GM21381 (cell line): ENCODE measurements around the gene KLHL30.

Experiments used
- ATAC-seq: cut with Tn5 transposase; IDR thresholded peaks from one replicate; pipeline ENCODE4 v1.9.1; 2021; ENCODE audit warnings: mild to moderate bottlenecking, moderate library complexity; ENCODE audit not compliant: unreplicated experiment

KLHL30 gene, protein sequence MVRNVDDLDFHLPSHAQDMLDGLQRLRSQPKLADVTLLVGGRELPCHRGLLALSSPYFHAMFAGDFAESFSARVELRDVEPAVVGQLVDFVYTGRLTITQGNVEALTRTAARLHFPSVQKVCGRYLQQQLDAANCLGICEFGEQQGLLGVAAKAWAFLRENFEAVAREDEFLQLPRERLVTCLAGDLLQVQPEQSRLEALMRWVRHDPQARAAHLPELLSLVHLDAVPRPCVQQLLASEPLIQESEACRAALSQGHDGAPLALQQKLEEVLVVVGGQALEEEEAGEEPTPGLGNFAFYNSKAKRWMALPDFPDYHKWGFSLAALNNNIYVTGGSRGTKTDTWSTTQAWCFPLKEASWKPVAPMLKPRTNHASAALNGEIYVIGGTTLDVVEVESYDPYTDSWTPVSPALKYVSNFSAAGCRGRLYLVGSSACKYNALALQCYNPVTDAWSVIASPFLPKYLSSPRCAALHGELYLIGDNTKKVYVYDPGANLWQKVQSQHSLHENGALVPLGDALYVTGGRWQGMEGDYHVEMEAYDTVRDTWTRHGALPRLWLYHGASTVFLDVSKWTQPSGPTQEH

DNA sequence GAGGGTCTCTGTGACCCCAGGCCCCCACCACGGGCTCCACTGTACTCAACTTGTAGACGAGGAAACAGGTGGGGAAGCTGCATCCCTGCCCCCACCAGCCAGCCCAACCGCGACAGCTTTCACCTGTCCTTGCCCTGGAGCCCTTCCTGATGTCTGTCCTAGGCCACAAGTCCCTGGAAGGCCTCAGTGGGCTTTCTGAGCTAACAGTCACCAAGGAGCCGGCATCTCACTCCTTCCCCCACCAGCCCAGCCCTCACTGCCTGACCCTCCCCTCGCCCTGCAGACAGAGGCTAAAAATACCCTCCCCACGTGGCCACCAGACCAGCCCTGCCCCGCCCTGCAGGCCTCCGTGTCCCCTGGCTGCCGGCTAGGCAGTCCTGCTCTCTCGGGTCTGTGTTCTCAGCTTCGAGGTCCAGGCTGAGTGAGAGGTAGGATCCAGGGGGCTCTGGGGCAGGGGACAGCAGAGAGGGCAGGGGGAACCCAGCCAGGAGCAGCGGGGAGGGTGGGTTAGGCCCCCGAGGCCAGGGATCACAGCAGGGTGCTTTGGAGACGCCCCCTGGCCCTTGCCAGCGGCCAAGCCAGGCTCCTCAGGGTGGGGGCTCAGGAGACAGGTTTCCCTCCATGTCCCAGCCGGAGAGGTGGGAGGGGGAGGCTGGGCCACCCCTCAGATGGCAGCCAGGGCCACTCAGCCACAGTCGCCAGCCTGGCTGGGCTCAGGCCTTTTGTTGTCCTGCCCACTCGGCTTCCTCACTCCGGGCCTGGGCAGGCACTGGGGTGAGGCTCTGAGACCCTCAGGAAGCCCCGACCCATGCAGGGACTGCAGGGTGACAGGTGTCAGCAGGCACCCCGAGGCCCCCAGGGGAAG lies at the start of gene KLHL30:
KLHL30 (plus strand) TSS at position 338 of the 865 bp plus-strand sequence. CDS start 2,087 bp downstream, outside the sequence.
- ATAC-seq, result no peak

DNA sequence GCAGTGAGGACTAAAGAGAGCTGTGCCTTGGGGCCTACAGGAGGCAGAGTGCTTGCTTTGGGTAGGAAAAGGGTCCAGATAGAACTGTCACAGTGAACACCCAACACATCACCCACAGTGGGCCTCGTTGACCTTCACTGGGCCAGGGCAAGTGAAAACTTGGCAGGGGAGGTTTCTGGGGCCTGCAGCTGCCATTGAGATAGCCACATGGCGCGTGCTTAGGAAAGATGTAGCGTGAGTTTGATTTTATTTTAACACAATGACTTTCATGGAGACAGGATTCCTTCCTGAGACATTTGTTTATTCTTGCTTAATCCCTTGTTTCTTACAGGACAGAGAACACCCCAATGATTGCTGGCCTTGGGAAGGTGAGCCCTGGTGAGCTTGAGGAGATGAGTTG lies 47.6 kb upstream of the KLHL30 start:
- no peak for ATAC-seq

DNA sequence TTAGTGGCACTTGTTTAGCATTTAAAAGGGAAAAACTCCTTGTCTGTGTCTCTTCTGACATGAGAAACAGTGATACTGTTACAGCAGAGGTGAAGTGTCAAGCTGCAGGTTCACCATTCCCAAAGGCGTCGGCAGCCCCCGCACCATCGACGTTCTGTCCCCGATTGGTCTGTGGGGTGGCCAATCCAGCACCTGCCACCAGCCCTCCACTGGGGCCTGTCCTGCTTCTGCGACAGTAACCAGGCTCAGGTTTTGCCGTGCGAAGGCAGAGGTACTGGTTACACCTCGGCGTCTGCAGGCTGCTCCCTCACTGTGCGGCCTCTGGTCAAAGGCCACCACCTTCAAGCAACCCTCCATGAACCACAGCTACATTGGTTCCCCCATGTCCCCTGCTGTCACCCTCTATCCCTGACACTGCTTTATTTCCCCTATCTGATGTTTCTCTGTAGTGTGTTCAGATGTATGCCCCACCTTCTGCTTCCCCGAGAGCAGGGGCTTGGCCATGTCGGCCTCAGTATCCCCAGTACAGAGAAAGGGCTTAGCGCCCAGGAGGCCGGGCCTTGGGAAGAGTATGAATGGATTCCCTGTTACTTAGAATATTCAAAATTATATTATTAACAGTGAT lies 46.9 kb upstream of the KLHL30 start:
- no peak for ATAC-seq

DNA sequence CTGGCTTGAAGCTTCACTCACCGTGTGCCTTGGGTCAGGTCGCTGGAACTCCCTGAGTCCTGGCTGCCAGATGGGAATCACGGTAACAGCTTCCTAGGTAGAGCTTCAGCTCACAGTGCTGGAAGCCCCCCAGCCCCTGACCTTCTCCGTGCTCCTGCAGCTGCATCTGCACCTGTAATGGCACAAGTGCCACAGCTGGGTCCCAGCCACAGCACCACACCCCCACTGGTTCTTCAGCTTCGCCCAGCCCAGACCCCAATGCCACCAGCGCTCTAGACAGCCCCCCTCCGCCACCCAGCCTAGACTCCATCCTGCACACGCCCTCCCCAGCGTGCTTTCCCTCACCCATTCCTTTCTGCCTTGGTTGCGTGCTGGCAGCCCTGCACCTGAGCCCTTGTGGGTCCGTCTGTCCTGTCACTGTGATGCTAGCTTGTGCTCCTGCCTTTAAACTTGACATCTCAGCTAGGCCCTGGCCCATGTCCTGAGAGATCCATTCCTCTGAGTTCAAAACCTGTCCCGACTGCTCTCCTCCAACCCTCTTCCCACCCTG lies 45.9 kb upstream of the KLHL30 start:
- no peak for ATAC-seq

DNA sequence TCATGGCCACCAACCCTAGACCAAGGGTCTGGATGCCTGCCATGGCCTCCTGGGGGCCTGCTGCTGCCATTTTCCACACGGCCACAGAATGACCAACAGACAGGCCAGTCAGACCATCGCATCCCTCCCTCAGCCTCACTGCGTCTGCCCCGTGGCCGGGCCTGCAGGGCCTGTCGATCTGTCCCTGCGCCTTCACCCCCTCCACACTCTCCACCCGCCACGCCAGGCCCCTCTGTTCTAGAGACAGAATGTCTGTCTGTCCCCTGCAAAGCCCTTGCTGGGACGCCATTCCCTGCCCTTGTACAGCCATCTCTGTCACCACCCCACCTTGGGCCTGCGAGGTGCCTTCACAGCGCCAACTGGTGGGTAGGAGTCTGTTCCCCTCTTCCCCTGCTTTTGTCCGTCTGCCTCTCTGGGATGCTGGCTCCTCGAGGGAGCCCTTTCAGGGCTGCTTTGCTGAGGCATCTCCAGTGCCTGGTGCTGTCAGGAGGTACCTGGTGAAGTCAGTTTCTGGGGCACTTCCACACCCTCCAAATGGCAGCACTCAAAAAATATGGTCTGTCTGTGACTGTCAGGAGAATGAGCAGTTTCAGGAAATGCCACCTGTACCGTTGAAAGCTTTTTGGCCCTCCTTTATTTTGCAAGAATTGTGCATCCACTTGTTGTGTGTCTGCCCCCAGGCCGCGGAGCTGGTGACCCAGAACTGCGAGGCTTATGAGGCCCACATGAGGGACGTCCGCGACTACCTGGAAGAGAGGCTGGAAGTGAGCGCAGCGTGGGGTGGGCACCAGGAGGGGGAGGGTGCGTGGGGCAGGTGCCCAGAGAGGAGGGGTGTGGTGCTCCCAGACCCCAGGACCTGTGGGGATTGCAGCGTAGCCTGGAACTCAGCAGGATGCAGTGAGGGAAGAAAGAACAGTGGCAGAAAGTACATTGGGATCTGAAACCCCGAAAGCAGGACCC lies 45.0 kb upstream of the KLHL30 start:
- no peak for ATAC-seq

DNA sequence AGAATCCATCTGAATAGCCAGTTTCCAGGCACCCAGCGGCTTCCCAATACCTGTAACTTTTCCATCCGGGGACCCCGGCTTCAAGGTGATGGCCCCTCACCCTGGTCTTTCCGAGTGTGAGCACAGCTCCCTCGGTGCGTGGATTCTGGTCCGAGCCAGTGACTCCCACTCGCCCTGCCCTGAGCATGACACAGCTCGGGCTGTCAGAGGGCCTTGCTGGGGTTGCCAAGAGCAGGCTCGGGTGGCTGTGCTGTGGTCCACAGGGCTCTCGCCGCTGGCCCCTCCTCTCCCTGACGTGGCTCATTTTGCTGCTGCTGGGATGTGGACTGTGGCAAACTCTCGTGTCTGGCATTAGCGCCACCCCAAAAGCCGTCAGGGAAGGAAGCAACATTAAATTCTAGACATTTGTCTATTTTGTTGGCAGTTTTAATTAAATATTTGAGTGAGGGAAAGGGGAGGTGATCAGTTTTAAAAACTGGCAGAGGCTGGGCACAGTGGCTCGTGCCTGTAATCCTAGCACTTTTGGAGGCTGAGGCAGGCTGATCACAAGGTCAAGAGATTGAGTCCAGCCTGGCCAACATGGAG lies 43.9 kb upstream of the KLHL30 start:
- no peak for ATAC-seq

DNA sequence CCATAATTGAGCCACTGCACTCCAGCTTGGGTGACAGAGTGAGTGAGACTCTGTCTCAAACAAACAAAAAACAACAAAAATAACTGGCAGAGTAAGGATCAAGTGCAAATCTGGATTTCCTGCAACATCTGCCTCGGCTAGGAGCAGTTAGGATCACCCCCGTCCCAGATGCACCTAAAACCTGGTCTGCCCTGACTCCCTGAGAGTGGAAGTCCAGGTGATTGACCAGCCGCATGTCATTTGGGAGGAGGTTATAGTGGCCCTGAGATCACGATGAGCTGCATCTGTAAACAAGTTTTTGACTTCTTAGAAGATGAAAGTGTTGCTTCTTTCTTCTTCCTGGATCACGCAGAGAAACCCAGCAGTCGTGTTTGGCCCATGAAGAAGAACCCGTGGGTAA lies 43.3 kb upstream of the KLHL30 start:
- no peak for ATAC-seq

DNA sequence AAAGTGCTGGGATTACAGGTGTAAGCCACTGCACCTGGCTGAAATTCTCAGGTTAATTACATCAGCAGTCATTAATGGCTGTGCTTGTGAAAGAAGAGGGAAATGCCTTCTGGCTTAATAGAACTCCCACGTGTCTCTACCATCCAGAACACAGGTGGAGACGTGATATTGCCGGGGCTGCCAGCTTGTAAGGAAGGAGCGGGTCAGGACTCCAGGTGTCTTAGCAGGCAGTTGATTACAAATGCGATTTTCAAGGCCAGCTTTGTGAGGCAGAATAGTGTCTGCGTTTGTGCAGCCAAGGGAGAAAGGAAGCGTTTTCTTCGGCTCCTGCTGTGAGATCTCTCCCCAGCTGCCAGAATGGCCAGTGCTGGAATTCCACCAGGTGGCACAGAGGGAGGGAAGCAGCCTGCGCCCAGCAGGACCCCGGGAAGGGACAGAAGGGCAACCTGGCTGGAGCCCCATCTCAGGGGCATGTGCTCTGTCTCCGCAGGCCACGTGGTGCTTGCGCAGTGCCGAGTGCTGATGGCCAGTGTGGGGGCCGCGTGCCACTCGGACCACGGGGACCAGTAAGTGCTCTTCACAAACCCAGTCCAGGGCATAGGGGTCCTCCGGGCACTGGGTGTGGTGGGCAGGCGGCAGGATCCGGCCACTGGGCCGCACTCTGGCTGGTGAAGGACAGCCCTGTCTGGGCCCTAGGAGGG lies 42.0 kb upstream of the KLHL30 start:
- ATAC-seq, result no peak

DNA sequence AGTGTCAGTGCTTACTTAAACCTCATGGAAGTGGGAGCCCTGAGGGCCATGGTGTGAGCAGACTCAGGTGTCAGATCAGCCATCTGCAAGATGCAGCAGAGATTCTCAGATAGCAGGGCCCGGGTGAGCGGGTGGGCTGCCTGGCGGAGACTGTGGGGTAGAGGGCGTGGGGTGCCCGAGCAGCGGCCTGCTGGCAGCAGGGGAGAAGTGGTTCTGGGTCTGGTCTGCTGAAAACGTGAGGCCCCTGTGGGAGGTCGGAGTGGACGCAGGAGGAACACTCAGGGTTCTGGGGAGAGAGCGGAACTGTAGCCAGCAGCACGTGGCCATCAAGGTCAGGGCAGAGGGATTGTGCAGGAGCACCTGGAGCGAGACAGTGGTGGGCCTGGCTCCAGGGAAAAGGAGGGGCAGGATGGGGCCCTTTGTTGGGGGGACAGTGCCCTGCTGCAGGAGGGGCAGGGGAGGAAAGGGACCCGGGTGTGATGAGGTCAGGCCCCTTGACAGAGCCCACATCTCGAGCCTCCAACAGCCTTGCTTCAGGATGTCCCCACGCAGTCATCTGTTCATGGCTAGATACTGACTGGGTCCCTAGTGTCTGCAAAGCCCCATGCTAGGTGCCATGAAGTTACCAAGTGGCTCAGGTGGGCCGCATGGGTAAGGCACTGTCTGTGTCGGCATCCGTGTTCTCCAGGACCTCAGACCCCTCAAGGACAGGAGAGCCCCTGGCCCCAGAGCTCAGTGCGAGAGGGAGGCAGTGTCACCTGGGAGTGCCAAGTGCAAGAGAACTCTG lies 41.1 kb upstream of the KLHL30 start:
- no peak for ATAC-seq

DNA sequence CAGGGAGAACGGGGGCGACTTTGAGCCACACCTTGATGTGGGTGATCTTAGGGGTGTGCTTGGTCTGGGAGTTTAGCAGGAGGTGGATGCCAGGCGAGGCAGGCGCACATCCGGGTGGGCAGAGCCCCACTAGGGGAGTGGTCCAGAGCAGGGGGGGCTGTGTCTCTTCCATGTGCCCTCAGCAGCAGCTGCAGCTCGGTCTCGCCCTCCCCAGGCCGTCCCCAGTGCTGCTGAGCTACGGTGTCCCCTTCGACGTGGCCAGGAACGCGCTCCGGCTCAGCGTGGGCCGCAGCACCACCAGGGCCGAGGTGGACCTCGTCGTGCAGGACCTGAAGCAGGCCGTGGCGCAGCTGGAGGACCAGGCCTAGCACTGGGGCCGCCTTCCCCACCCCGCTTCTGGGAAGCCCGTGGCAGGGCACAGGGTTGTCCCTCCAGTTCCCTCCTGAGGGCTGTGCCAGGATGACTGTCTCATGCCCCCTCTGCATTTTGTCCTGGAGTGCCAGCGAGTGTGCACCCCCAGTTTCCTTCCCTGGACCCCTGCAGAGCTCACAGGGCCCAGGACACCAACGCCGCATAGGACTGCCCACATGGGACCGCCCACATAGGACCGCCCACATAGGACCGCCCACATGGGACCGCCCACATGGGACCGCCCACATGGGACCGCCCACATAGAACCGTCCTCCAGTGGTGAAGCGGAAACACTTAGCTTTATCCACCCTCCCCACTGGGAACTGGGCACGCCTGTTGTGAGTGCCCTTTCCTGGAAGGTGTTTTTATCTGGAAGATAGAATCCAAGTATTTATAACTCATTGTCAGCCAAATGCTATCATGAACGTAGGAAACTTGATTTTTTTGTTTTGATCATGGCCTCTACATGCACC lies 40.2 kb upstream of the KLHL30 start:
- peak; percentile 70 for ATAC-seq

DNA sequence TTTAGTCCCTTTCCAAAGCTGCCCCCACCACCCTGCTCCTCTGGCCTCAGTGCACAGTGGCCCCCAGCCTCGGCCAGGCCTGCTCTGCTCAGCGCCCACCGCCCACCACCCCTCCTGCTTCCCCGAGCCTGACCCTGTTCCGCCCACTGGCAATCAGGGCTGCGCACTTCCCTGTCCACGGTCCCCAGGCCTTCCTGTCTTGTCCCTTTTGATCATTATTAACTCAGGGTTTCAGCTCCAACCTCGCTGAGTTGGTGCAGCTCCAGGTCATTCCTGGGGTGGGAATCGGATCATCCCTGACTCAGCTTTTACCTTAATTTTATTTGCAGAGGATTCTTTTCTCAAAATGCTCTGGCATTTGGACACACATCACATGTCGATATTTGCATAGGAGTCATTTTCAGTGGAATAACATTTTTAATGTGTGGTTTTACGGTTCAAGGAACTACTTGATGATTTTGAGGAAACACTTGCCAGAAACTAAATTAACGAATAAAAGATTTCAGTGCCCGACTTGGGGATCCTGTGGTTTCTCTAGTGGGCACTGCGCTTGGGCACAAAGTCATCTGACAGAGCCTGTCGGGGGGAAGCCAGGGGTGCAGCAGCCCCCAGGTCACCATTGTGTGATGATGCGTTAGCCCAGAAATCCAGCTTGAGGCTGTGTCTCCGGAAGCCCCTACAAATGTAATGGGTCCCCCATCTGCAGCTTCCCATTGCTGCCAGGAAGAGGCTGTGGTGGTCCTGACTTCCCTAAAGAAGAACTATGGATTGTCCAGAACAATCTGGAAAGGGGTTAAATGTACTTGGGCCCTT lies 39.4 kb upstream of the KLHL30 start:
- peak; percentile 6 for ATAC-seq

DNA sequence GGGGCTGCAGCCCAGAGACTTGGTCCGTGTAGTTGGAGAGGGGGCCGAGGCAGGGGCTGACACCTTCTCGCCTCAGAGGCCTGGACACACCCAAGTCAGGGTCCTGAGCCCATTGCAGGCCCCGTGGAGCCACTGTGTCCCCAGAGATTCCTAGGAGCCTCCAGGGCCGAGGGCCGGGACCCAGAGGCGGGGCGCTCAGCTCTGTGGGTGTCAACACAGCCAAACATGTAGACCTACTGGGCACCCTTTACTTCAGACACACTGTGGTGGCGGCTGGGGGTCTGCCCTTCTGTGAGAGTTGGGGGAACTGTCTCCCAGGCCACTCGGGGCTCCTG lies 38.8 kb upstream of the KLHL30 start:
- no peak for ATAC-seq

DNA sequence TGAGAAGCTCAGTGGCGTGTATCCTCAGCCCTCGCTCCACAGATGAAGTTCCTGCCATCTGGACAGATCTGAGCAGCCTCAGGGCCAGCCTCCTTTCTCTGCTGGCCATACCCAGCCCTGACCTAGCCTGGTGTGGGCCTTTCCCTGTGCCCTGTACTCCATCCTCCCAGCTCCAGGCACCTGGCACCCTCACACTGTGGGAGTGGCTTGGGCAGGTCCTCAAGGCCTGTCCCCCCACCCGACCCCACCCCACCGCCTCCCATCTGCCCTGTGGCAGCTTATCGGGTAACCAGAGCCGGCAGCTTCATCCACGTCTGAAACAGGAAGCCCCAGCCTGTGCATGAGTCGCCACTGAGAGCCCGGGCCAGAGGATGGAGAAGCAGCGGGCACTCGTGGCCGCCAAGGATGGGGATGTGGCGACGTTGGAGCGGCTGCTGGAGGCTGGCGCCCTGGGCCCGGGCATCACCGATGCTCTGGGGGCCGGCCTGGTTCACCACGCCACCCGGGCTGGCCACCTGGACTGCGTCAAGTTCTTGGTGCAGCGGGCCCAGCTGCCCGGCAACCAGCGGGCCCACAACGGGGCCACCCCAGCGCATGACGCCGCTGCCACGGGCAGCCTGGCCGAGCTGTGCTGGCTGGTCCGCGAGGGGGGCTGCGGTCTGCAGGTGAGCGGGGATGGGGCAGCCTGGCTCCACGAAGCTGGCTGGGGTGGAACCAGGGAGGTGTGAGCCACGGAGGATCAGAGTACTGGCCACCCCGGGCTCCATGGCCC lies 38.2 kb upstream of the KLHL30 start, which contains the start of gene ESPNL:
ESPNL (plus strand) TSS at position 292 of the 772 bp plus-strand sequence; CDS start at position 372, 80 bp downstream.
- ATAC-seq, result no peak

DNA sequence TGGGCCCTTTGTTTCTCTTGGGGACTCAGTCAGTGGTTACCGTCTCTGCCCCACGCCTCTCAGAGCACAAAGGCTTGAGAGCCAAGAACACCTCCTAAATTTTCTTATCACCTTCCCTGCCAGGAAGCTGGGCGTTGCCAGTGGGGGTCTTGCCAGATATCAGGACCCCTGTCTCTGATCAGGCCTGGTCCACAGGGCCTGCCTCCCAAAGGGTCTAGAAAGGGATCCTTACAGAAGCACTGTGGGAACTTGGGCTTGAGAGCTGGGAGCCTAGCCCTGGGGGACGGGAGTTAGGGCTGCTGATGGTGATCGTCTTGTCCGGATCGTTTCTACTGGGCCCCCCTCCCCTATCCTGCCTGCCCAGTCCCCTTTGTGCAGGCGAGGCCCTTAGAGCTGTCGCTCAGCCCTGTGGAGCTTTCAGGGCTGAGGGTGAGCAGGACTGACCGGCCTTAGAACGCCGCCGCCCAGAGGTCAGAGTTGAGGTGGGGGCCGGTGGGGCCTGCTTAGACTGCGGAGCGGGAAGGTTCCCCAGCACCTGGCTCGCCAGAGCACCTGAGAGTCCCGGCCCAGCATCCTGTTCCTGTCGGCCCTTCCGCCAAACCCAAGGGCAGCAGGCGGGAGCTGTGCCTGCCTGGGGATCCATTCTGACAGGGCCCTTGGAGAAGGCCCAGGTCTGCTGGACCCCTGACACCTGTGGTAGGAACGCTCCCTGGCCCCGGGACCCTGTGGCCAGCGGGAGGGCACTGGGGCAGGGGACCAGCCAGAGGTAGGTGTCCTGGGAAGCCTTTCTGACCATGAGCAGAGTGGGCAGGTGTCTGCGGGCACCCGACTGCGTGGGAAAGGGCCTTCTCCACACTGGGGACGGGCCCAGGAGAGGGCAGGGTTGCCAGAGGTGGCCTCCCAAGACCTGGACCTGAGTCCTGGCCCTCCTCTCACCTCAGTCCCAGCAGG lies 37.4 kb upstream of the KLHL30 start:
- no peak for ATAC-seq
